Astrocyte (in vitro differentiated cells and primary cell): ENCODE measurements around the gene CCDC85A. TPM values are rescaled to one million over a fixed set of nuclear protein-coding genes. Genes with fewer than 3 reads are reported as not detected.

Experiments
- DNase-seq: peaks from one replicate; pipeline ENCODE4 v3.0.0-alpha.2; 2010; ENCODE audit warnings: low read depth
- FAIRE-seq: peaks from 2 replicates; lab custom pipeline; 2011; peaks lifted over from hg19 to GRCh38; lab: Jason Lieb, UNC
- H2AFZ ChIP-seq: 2 replicates; pipeline ENCODE4 v1.6.0; 2012; ENCODE audit warnings: low read depth, low read length, inconsistent platforms
- H3K27ac ChIP-seq: 2 replicates; pipeline ENCODE4 v1.5.1; 2011; ENCODE audit warnings: low read depth, low read length, inconsistent platforms
- H3K27me3 ChIP-seq: 2 replicates; pipeline ENCODE4 v1.6.0; 2011; ENCODE audit warnings: low read length, inconsistent platforms; ENCODE audit not compliant: insufficient read depth
- H3K36me3 ChIP-seq: 2 replicates; pipeline ENCODE4 v1.5.1; 2011; ENCODE audit warnings: low read length, inconsistent platforms; ENCODE audit not compliant: insufficient read depth
- H3K4me1 ChIP-seq: 2 replicates; pipeline ENCODE4 v1.5.1; 2011; ENCODE audit warnings: low read length, inconsistent platforms; ENCODE audit not compliant: insufficient read depth
- H3K4me2 ChIP-seq: 2 replicates; pipeline ENCODE4 v1.6.0; 2012; ENCODE audit warnings: low read length, inconsistent platforms
- H3K4me3 ChIP-seq: 2 replicates; pipeline ENCODE4 v1.5.1; 2011; ENCODE audit warnings: low read depth, mild to moderate bottlenecking, low read length, inconsistent platforms; ENCODE audit not compliant: insufficient read depth
- H3K79me2 ChIP-seq: 2 replicates; pipeline ENCODE4 v1.6.0; 2012; ENCODE audit warnings: mild to moderate bottlenecking, low read length, inconsistent platforms; ENCODE audit not compliant: insufficient read depth
- H3K9ac ChIP-seq: 2 replicates; pipeline ENCODE4 v1.6.0; 2012; ENCODE audit warnings: mild to moderate bottlenecking, low read length, inconsistent platforms
- H3K9me3 ChIP-seq: 2 replicates; pipeline ENCODE4 v1.5.1; 2012; ENCODE audit warnings: low read depth, mild to moderate bottlenecking, low read length, inconsistent platforms; ENCODE audit not compliant: insufficient read depth
- H4K20me1 ChIP-seq: 2 replicates; pipeline ENCODE4 v1.6.0; 2012; ENCODE audit warnings: low read length, inconsistent platforms; ENCODE audit not compliant: insufficient read depth
- H3K27ac Mint-ChIP-seq: one replicate; pipeline ENCODE4 v1.8.0; 2021; ENCODE audit warnings: mild to moderate bottlenecking, mixed read lengths; ENCODE audit not compliant: unreplicated experiment
- H3K27me3 Mint-ChIP-seq: one replicate; pipeline ENCODE4 v1.8.0; 2021; ENCODE audit warnings: low read depth, mixed read lengths; ENCODE audit not compliant: unreplicated experiment
- H3K36me3 Mint-ChIP-seq: one replicate; pipeline ENCODE4 v1.8.0; 2021; ENCODE audit warnings: low read depth, mixed read lengths; ENCODE audit not compliant: unreplicated experiment
- H3K4me1 Mint-ChIP-seq: one replicate; pipeline ENCODE4 v1.8.0; 2021; ENCODE audit warnings: low read depth, mixed read lengths; ENCODE audit not compliant: unreplicated experiment
- H3K4me3 Mint-ChIP-seq: one replicate; pipeline ENCODE4 v1.8.0; 2021; ENCODE audit warnings: mild to moderate bottlenecking, moderate library complexity, mixed read lengths; ENCODE audit not compliant: unreplicated experiment
- H3K9me3 Mint-ChIP-seq: one replicate; pipeline ENCODE4 v1.8.0; 2021; ENCODE audit warnings: mild to moderate bottlenecking, mixed read lengths; ENCODE audit not compliant: unreplicated experiment
- EZH2 ChIP-seq: IDR thresholded peaks from 2 replicates; pipeline ENCODE4 v1.6.1; 2012; ENCODE audit warnings: mild to moderate bottlenecking, low read length, inconsistent platforms; ENCODE audit not compliant: insufficient read depth
- total RNA-seq: library from RNA; stranded (reverse); gene quantifications from 2 replicates; pipeline ENCODE4 v1.2.1, GENCODE V29; 2021
- TF ChIP-seq, protein P1 (sequence below): IDR thresholded peaks from 2 replicates; pipeline ENCODE4 v1.5.1; 2011; ENCODE audit warnings: low read depth, mild to moderate bottlenecking, inconsistent platforms, low read length, moderate library complexity; ENCODE audit not compliant: insufficient read depth

CCDC85A gene
- total RNA-seq, 1 donor from 2014 or later: 8.9 TPM

DNA sequence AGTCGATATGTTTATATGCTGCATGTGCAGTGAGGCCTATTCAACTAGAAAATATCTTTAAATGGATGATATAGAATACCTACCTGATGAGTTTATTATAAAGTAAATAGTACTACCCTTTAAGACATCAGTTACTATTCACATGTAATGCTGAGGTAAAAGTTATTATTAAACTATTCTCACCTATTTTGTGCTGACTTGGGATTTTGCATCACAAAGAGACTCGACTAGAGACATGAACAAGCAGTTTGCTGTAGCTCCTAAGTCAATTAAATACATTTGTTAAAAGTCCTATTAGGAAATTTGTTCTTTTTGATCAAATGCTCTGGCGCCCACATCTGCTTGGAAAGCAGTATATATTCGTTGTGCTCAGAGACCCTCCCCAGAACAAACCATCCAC is 164.1 kb downstream of the CCDC85A start:
- H3K4me2 ChIP-seq: no peak overlapping the region
- no peaks in the 10 kb centered on the region for H3K27me3 Mint-ChIP-seq

DNA sequence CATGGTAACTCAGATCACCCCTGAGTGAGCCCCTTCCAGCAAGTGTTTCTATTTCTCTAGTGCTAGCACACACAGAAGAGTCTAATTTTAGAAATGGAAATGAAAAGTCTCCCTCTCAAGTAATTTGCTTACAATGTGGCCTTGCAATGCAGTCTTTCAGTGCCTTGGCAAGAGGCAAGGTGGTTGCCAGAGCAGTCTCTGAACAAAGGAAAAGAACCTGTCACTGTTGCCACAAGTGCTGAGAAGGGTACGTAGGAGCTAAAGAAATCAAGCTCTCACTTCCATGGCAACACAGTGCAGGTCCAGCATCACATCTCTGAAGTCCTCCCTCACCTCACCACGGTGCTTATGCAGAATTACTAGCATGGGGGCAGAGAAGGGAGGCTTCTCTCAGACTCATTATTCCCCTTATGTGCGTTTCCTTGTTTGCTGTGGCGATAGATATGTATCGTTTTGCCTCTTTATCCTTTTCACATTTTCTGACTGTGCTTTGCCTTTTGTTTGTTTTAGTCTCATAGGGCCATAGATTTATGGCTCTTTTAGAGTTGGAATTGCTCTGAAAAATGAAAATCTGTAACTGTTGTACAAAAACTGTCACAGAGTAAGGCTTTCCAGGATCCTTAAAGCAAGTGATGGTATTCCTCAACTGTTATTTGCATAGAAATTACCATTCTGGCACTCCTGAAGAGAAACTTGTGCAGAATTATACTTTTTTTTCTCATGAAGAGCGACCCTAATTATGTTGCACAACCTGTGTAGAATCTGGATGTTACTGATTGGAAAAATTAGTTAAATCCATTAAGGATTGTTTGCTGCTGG is 164.8 kb downstream of the CCDC85A start:
- no peaks in the 10 kb centered on the region for H3K36me3 ChIP-seq
- H3K4me2 ChIP-seq: no peak overlapping the region
- Mint-ChIP-seq H3K4me3 (no peak overlapping the region), H3K27me3 (no peaks in the 10 kb centered on the region), H3K9me3 (no peaks in the 10 kb centered on the region), H3K36me3 (peaks cover 2% of the 10 kb centered on the region), H3K4me1 (peaks cover 7% of the 10 kb centered on the region), H3K27ac (no peak overlapping the region)
- FAIRE-seq: no peak
- H3K4me3 ChIP-seq: no peak overlapping the region
- DNase-seq: no peak
- no peak overlapping the region for H3K27ac ChIP-seq
- no peaks in the 10 kb centered on the region for H3K79me2 ChIP-seq
- no peaks in the 10 kb centered on the region for H4K20me1 ChIP-seq
- no peaks in the 10 kb centered on the region for H3K9me3 ChIP-seq
- H3K4me1 ChIP-seq: no peaks in the 10 kb centered on the region
- no peaks in the 10 kb centered on the region for H3K27me3 ChIP-seq
- no peak overlapping the region for H2AFZ ChIP-seq
- TF ChIP-seq, protein P1, sequence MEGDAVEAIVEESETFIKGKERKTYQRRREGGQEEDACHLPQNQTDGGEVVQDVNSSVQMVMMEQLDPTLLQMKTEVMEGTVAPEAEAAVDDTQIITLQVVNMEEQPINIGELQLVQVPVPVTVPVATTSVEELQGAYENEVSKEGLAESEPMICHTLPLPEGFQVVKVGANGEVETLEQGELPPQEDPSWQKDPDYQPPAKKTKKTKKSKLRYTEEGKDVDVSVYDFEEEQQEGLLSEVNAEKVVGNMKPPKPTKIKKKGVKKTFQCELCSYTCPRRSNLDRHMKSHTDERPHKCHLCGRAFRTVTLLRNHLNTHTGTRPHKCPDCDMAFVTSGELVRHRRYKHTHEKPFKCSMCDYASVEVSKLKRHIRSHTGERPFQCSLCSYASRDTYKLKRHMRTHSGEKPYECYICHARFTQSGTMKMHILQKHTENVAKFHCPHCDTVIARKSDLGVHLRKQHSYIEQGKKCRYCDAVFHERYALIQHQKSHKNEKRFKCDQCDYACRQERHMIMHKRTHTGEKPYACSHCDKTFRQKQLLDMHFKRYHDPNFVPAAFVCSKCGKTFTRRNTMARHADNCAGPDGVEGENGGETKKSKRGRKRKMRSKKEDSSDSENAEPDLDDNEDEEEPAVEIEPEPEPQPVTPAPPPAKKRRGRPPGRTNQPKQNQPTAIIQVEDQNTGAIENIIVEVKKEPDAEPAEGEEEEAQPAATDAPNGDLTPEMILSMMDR: no peak
- TF ChIP-seq EZH2: no peak
- H3K9ac ChIP-seq: no peak overlapping the region

More for the DNA sequence above, 164.1 kb downstream of the CCDC85A start:
- Mint-ChIP-seq H3K4me1 (peaks cover 7% of the 10 kb centered on the region), H3K27ac (no peak overlapping the region), H3K36me3 (peaks cover 2% of the 10 kb centered on the region), H3K9me3 (no peaks in the 10 kb centered on the region), H3K4me3 (no peak overlapping the region)
- Histone ChIP-seq H3K4me1 (no peaks in the 10 kb centered on the region), H3K27ac (no peak overlapping the region), H3K4me3 (no peak overlapping the region), H3K36me3 (no peaks in the 10 kb centered on the region), H3K9ac (no peak overlapping the region), H3K9me3 (no peaks in the 10 kb centered on the region), H4K20me1 (no peaks in the 10 kb centered on the region), H2AFZ (no peak overlapping the region), H3K27me3 (no peaks in the 10 kb centered on the region), H3K79me2 (no peaks in the 10 kb centered on the region)
- TF ChIP-seq, protein P1: no peak
- TF ChIP-seq EZH2: no peak
- DNase-seq (no peak), FAIRE-seq (no peak)
